DND-41 (cell line): Measurements from ENCODE around the gene ATP8A2.

Source experiments
- EZH2 ChIP-seq: IDR thresholded peaks from 3 replicates; pipeline ENCODE4 v1.6.1; 2012; ENCODE audit warnings: borderline replicate concordance, low read depth, mild to moderate bottlenecking, moderate library complexity, low read length, inconsistent platforms; ENCODE audit not compliant: severe bottlenecking
- TF ChIP-seq, protein P1 (sequence below): IDR thresholded peaks from 2 replicates; pipeline ENCODE4 v1.5.1; 2012; ENCODE audit warnings: borderline replicate concordance, low read length, moderate library complexity, mild to moderate bottlenecking; ENCODE audit not compliant: poor library complexity, severe bottlenecking; ENCODE audit errors: extremely low read depth

- no peak for TF ChIP-seq EZH2
- TF ChIP-seq, protein P1, sequence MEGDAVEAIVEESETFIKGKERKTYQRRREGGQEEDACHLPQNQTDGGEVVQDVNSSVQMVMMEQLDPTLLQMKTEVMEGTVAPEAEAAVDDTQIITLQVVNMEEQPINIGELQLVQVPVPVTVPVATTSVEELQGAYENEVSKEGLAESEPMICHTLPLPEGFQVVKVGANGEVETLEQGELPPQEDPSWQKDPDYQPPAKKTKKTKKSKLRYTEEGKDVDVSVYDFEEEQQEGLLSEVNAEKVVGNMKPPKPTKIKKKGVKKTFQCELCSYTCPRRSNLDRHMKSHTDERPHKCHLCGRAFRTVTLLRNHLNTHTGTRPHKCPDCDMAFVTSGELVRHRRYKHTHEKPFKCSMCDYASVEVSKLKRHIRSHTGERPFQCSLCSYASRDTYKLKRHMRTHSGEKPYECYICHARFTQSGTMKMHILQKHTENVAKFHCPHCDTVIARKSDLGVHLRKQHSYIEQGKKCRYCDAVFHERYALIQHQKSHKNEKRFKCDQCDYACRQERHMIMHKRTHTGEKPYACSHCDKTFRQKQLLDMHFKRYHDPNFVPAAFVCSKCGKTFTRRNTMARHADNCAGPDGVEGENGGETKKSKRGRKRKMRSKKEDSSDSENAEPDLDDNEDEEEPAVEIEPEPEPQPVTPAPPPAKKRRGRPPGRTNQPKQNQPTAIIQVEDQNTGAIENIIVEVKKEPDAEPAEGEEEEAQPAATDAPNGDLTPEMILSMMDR = no peak
These were observed 650.9 kb downstream of the ATP8A2 start for GRCh38 chr13:26022538-26023292.
